ENCODE results near the gene ABHD14A.

DNA sequence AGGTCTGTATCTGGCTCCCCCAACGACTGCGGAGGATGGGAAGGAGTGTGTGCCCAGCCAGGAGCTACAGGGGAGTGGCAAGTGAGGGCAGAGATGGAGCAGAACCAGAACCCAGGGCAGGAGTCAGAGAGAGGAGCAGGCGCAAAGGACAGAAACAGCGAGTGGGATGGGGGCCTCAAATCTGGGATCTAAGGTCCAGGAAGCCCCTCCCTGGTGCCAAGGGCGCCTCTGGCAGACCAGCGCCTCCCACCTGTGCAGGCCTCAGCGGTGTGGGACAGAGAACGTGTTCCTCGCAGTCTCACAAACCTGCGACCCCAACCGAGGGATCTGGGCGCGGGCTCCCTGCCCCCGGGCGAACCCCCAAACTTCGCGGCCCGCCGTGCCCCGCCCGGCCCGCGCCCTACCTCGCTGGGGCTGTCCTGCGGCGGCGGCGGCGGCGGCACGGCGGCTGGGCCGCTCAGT is 7.9 kb upstream of the ABHD14A start:
- TF ChIP-seq, protein P1, sequence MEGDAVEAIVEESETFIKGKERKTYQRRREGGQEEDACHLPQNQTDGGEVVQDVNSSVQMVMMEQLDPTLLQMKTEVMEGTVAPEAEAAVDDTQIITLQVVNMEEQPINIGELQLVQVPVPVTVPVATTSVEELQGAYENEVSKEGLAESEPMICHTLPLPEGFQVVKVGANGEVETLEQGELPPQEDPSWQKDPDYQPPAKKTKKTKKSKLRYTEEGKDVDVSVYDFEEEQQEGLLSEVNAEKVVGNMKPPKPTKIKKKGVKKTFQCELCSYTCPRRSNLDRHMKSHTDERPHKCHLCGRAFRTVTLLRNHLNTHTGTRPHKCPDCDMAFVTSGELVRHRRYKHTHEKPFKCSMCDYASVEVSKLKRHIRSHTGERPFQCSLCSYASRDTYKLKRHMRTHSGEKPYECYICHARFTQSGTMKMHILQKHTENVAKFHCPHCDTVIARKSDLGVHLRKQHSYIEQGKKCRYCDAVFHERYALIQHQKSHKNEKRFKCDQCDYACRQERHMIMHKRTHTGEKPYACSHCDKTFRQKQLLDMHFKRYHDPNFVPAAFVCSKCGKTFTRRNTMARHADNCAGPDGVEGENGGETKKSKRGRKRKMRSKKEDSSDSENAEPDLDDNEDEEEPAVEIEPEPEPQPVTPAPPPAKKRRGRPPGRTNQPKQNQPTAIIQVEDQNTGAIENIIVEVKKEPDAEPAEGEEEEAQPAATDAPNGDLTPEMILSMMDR (IDR thresholded peaks at IDR 0.05) = no peak
- TF ChIP-seq BHLHE40 (IDR thresholded peaks at IDR 0.05; ENCODE audit: low read depth, low read length) (no peak), ESRRA (IDR thresholded peaks at IDR 0.05; ENCODE audit: borderline replicate concordance, low read length) (no peak), POLR2A (IDR thresholded peaks at IDR 0.05; ENCODE audit: low read length) (no peak), FOSL2 (IDR thresholded peaks at IDR 0.05) (no peak), FOSL2 (CRISPR knock-in tag; IDR thresholded peaks at IDR 0.05) (no peak), SMC3 (IDR thresholded peaks at IDR 0.05) (no peak), RFX5 (IDR thresholded peaks at IDR 0.05) (no peak), KDM1A (IDR thresholded peaks at IDR 0.05; ENCODE audit: low read depth) (no peak), SREBF2 (IDR thresholded peaks at IDR 0.05) (no peak)
- TF ChIP-seq, protein P2, sequence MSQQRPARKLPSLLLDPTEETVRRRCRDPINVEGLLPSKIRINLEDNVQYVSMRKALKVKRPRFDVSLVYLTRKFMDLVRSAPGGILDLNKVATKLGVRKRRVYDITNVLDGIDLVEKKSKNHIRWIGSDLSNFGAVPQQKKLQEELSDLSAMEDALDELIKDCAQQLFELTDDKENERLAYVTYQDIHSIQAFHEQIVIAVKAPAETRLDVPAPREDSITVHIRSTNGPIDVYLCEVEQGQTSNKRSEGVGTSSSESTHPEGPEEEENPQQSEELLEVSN (IDR thresholded peaks at IDR 0.05; ENCODE audit: borderline replicate concordance, low read depth) = no peak
- TF ChIP-seq, protein P3, sequence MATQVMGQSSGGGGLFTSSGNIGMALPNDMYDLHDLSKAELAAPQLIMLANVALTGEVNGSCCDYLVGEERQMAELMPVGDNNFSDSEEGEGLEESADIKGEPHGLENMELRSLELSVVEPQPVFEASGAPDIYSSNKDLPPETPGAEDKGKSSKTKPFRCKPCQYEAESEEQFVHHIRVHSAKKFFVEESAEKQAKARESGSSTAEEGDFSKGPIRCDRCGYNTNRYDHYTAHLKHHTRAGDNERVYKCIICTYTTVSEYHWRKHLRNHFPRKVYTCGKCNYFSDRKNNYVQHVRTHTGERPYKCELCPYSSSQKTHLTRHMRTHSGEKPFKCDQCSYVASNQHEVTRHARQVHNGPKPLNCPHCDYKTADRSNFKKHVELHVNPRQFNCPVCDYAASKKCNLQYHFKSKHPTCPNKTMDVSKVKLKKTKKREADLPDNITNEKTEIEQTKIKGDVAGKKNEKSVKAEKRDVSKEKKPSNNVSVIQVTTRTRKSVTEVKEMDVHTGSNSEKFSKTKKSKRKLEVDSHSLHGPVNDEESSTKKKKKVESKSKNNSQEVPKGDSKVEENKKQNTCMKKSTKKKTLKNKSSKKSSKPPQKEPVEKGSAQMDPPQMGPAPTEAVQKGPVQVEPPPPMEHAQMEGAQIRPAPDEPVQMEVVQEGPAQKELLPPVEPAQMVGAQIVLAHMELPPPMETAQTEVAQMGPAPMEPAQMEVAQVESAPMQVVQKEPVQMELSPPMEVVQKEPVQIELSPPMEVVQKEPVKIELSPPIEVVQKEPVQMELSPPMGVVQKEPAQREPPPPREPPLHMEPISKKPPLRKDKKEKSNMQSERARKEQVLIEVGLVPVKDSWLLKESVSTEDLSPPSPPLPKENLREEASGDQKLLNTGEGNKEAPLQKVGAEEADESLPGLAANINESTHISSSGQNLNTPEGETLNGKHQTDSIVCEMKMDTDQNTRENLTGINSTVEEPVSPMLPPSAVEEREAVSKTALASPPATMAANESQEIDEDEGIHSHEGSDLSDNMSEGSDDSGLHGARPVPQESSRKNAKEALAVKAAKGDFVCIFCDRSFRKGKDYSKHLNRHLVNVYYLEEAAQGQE (IDR thresholded peaks at IDR 0.05) = no peak
- TF ChIP-seq, protein P4, sequence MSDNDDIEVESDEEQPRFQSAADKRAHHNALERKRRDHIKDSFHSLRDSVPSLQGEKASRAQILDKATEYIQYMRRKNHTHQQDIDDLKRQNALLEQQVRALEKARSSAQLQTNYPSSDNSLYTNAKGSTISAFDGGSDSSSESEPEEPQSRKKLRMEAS (IDR thresholded peaks at IDR 0.05) = no peak
